ENCODE data around the gene LMF1.

DNA sequence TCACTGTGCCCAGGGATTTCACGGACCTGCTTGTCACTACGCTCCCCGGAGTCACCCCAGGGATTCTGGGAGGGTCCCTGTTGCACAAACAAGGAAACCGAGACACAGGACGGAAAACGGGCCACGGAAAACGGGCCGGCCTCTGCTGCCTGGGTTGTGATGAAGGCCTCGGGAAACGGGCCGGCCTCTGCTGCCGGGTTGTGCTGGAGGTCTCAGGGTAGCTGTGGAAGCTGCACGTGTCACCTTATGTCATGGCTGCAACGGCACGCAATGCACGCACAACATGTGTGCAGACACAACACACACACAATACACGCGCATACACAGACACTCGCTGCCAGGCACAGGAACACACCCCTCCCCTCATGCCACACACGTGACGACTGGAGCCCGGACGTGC lies 143.3 kb downstream of the LMF1 start:
- TF ChIP-seq POLR2A (IDR thresholded peaks at IDR 0.05; ENCODE audit: low read length) (no peak), GATA1 (IDR thresholded peaks at IDR 0.05; ENCODE audit: low read depth, low read length) (no peak)
